Nephron (organoid): ENCODE data around the gene GRAMD1A.
"Not testable (repeated sequence)": the region's sequence is repeated elsewhere in the genome, so short reads cannot be mapped to it uniquely, and the experiment has no call there.

Source experiments
- H3K27ac Mint-ChIP-seq, 3 experiments: 2 replicates each; pipeline ENCODE4 v1.8.0; 2020; ENCODE audit warnings: mixed read lengths in 3 of 3, mild to moderate bottlenecking in 2 of 3, moderate library complexity in 1 of 3
- H3K27me3 Mint-ChIP-seq: 2 replicates; pipeline ENCODE4 v1.8.0; 2021; ENCODE audit warnings: low read depth, mild to moderate bottlenecking, moderate library complexity, mixed read lengths
- H3K36me3 Mint-ChIP-seq: 2 replicates; pipeline ENCODE4 v1.8.0; 2020; ENCODE audit warnings: low read depth, mixed read lengths
- H3K4me1 Mint-ChIP-seq: 2 replicates; pipeline ENCODE4 v1.8.0; 2020; ENCODE audit warnings: mixed read lengths
- H3K4me3 Mint-ChIP-seq, 3 experiments: 2 replicates each; pipeline ENCODE4 v1.8.0; 2020; ENCODE audit warnings: mild to moderate bottlenecking in 3 of 3, mixed read lengths in 3 of 3, moderate library complexity in 2 of 3
- H3K9me3 Mint-ChIP-seq: 2 replicates; pipeline ENCODE4 v1.8.0; 2020; ENCODE audit warnings: mixed read lengths
- TF ChIP-seq, protein P1 (sequence below), 3 experiments: fragments of 200-600 bp; sonication (generic); IDR thresholded peaks; one replicate each; pipeline ENCODE4 v1.5.0; 2021; ENCODE audit warnings: antibody characterized with exemption in 3 of 3; ENCODE audit not compliant: unreplicated experiment in 3 of 3

Gene GRAMD1A

GRCh38 chr19:35006342-35006998, 6.3 kb downstream of the GRAMD1A start:
- peaks cover 29% of the 10 kb centered on the region for H3K36me3 Mint-ChIP-seq
- no peaks in the 10 kb centered on the region for H3K27me3 Mint-ChIP-seq
- H3K27ac Mint-ChIP-seq: peak overlapping the region in 1 of 3 experiments; percentile 4
- H3K9me3 Mint-ChIP-seq: no peaks in the 10 kb centered on the region
- TF ChIP-seq, protein P1, sequence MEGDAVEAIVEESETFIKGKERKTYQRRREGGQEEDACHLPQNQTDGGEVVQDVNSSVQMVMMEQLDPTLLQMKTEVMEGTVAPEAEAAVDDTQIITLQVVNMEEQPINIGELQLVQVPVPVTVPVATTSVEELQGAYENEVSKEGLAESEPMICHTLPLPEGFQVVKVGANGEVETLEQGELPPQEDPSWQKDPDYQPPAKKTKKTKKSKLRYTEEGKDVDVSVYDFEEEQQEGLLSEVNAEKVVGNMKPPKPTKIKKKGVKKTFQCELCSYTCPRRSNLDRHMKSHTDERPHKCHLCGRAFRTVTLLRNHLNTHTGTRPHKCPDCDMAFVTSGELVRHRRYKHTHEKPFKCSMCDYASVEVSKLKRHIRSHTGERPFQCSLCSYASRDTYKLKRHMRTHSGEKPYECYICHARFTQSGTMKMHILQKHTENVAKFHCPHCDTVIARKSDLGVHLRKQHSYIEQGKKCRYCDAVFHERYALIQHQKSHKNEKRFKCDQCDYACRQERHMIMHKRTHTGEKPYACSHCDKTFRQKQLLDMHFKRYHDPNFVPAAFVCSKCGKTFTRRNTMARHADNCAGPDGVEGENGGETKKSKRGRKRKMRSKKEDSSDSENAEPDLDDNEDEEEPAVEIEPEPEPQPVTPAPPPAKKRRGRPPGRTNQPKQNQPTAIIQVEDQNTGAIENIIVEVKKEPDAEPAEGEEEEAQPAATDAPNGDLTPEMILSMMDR (IDR thresholded peaks at IDR 0.05; ENCODE audit: unreplicated experiment in 3 of 3): no peak
- peaks cover 27% of the 10 kb centered on the region for H3K4me1 Mint-ChIP-seq
- no peak overlapping the region for H3K4me3 Mint-ChIP-seq

DNA sequence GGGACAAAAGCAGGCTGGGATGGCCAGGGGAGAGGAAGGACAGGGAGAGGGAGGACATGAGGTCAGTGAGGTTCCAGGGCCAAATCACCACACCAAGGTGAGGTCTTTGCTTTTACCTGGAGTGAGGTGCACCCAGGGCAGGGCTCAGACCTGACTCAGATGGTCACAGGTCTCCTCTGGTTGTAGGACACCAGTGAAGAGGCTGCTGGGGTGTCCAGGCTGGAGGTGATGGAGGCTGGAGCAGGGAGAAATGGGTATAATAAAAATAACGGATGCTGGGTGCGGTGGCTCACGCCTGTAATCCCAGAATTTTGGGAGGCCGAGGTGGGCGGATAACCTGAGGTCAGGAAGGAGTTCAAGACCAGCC, 6.9 kb downstream of the GRAMD1A start:
- Mint-ChIP-seq H3K4me1 (peaks cover 23% of the 10 kb centered on the region), H3K36me3 (peaks cover 29% of the 10 kb centered on the region), H3K4me3 (no peak overlapping the region), H3K9me3 (no peaks in the 10 kb centered on the region), H3K27ac (peak overlapping the region in 1 of 3 experiments; percentile 4), H3K27me3 (no peaks in the 10 kb centered on the region)
- TF ChIP-seq, protein P1 (IDR thresholded peaks at IDR 0.05; ENCODE audit: unreplicated experiment in 3 of 3): no peak

DNA sequence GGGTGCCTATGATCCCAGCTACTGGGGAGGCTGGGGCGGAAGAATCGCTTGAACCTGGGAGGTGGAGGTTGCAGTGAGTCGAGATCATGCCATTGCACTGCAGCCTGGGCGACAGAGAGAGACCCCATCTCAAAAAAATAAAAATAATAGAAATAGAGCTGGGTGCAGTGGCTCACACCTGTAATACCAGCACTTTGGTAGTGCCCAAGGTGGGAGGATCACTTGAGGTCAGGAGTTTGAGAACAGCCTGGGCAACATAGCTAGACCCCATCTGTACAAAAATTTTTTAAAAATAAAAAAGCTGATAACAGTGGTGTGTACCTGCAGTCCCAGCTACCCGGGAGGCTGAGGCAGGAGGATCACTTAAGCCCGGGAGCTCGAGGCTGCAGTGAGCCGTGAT, 7.3 kb downstream of the GRAMD1A start:
- H3K36me3 Mint-ChIP-seq: peaks cover 32% of the 10 kb centered on the region
- not testable (repeated sequence) for H3K9me3 Mint-ChIP-seq, H3K4me3 Mint-ChIP-seq

GRCh38 chr19:35008891-35009341, 8.8 kb downstream of the GRAMD1A start:
- no peak overlapping the region for H3K4me3 Mint-ChIP-seq
- peaks cover 47% of the 10 kb centered on the region for H3K36me3 Mint-ChIP-seq
- H3K27me3 Mint-ChIP-seq: peaks cover 3% of the 10 kb centered on the region
- peaks cover 9% of the 10 kb centered on the region for H3K4me1 Mint-ChIP-seq
- no peaks in the 10 kb centered on the region for H3K9me3 Mint-ChIP-seq
- TF ChIP-seq, protein P1 (IDR thresholded peaks at IDR 0.05; ENCODE audit: unreplicated experiment in 3 of 3): no peak
- no peak overlapping the region for H3K27ac Mint-ChIP-seq

More for the DNA sequence above, 7.3 kb downstream of the GRAMD1A start:
- H3K27ac Mint-ChIP-seq, H3K27me3 Mint-ChIP-seq: not testable (repeated sequence)
- peaks cover 22% of the 10 kb centered on the region for H3K4me1 Mint-ChIP-seq

DNA sequence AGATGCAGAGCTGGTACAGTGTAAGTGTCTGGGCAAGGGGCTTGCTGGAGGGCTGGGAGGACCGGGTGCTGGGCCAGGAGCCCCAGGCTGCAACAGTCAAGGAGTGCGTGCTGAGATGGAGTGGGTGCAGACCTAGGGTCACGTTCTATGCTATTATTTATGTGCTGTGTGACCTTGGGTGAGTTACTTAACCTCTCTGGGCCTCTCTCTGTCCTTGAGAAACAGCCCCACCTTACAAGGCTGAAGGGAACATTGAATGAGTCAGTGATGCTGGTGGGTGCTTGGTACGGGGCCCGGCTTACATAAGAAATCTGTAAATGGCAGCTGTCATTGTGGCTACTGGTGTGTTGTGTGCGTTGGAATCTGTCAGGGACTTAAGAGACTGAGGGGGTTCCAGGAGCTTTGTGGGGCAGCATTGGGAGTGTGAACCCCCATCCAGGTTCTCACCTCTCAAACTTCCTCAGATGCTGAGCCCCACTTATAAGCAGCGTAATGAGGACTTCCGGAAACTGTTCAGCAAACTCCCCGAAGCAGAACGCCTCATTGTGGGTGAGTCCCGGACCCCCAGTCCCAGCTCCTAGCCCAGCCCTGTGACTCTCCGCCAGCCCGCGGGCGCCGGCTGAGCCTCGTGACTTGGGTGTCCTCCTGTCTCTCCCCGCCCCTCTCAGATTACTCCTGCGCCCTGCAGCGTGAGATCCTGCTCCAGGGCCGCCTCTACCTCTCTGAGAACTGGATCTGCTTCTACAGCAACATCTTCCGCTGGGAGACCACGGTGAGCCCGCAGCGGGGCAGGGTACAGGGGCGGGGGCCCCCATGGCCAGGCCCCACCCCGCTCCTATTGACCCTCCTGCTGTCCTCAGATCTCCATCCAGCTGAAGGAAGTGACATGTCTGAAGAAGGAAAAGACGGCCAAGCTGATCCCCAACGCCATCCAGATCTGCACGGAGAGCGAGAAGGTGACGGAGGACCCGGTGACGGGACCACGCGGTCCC, 9.6 kb downstream of the GRAMD1A start:
- Mint-ChIP-seq H3K27ac (no peak overlapping the region), H3K27me3 (peaks cover 3% of the 10 kb centered on the region)
- TF ChIP-seq, protein P1 (IDR thresholded peaks at IDR 0.05; ENCODE audit: unreplicated experiment in 3 of 3): no peak

DNA sequence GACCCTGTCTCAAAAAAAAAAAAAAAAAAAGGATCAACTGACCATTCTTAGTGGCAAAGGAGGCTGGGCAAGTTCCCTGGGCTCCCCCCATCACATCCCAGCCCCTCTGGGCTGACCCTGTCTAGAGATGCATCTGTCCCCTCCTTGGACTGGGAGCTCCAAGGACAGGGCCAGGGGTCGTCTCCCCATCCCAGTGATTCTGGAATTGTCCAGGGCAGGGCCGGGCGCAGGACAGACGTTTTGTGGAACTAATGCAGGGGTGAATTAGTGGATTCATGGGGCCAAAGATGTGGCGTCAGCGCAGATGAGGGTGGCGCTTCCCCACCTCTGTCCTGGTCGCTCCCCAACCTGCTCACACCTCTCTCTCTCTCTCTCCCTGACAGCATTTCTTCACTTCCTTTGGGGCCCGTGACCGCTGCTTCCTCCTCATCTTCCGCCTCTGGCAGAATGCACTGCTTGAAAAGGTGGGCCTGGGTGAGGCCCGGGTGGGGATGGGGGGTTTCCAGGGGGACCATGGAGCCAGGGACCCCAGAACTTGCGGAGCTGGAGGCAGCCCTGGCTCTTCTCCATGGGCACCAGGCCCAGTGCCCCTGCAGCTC, 11.1 kb downstream of the GRAMD1A start:
- H3K9me3 Mint-ChIP-seq: no peaks in the 10 kb centered on the region
- TF ChIP-seq, protein P1 (IDR thresholded peaks at IDR 0.05; ENCODE audit: unreplicated experiment in 3 of 3): no peak
- peaks cover 4% of the 10 kb centered on the region for H3K4me1 Mint-ChIP-seq
- peaks cover 61% of the 10 kb centered on the region for H3K36me3 Mint-ChIP-seq
- no peak overlapping the region for H3K4me3 Mint-ChIP-seq
- peaks cover 3% of the 10 kb centered on the region for H3K27me3 Mint-ChIP-seq
- no peak overlapping the region for H3K27ac Mint-ChIP-seq

More for the DNA sequence above, 9.6 kb downstream of the GRAMD1A start:
- Mint-ChIP-seq H3K9me3 (no peaks in the 10 kb centered on the region), H3K4me1 (peaks cover 4% of the 10 kb centered on the region), H3K36me3 (peaks cover 50% of the 10 kb centered on the region), H3K4me3 (no peak overlapping the region)
